CMK (cell line): Measurements from ENCODE around the gene CELF2.
"Not testable (repeated sequence)": the region's sequence is repeated elsewhere in the genome, so short reads cannot be mapped to it uniquely, and the experiment has no call there.

Experiments used
- DNase-seq: peaks from one replicate; pipeline ENCODE4 v3.0.0-alpha.2; 2010; ENCODE audit warnings: low read depth

Gene CELF2

DNA sequence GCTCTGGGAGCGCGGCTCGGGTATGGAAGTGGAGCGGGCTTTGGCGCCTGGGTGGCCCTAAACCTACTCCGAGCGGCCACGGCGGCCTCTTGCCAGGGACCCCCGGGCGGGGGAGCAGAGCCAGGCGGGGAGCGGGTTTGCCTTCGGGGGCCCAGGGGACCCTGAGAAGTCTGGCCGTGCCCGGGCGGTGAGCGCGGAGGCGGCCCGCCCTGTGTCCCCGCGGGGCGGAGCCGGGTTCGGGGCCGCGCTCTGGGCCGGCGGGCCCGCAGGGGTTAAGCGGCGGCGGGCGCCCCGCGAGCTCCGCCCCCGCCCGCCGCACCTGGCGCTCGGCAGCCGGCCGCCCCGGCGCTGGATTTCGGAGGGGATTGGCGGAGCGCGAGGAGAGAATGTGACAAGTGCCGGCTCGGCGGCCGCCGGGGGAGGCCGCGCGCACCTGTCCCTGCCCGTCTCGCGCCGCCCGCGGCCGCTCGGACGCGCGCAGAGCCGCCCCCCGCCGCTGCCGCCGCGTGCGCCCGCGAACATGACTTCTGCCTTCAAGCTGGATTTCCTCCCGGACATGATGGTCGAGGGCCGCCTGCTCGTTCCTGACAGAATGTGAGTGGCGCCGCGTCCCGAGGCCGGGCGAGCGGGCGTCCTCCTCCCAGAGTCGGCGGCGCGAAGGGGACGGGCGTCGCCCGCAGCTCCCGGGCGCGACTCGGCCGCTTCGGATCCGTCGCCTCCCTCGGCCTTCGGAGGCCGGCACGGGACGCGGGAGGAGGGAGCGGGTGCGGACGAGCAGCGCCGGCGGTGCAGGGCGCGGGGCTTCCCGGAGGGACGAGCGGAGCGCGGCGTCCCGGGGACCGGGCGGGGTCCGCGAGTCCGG, at the start of gene CELF2:
Gene CELF2 (plus strand): TSS at position 303 of the 862 bp plus-strand sequence. CDS start 218 bp downstream, at position 521.
- DNase-seq, result no peak

DNA sequence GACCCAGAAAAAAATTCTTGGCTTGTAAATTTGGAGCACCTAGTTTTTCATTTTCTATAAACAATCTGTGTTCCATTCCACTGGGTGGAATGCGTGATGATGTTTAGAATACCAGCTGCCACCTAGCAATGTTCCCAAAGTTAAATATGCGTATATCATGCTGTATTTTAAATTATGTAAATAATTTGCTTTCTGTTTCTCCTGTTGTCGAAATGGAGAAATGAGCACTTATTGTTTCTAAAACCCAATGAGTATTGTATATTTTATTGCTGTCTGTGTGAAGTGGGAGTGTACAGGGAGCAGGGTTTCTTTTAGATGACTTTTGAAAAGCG, 49.4 kb upstream of the CELF2 start:
- no peak for DNase-seq

DNA sequence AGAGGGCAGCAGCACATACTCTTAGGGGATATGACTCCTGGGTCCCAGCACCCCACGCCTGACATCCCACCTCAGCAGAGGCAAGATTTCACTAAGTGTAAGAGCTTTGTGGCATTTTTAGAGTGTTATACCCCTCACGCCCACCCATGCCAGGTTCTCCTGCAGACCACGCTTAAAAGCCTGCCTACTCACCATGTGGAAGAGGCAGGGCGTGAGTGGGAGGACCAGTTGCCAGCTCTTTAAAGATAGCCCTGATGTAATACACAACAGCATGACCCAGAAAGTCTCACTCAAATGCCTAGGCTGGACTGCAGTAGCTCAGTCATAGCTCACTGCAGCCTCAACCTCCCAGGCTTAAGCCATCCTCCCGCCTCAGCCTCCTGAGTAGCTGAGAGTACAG, 44.4 kb upstream of the CELF2 start:
- no peak for DNase-seq

GRCh38 chr10:10975647-10976046, 42.0 kb upstream of the CELF2 start:
- DNase-seq, result no peak

DNA sequence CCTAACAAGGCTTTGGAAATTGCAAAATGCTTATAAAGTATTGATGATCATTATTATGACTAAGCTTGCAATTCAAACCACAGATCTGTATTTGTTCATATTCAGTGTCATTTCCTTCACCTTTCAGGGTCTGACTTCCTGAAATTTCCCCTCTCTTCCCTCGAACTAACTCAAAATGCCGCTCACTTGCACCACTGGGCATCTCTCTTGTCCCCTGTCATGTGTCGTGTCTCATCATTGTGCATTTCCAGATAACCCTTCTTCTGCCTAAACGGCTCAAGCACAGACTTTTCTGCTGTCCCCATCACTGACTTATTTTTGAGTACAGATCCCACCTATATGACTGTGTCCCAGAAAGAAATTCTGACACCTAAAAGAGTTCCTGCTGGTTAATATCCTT, 41.0 kb upstream of the CELF2 start:
- DNase-seq, result no peak

DNA sequence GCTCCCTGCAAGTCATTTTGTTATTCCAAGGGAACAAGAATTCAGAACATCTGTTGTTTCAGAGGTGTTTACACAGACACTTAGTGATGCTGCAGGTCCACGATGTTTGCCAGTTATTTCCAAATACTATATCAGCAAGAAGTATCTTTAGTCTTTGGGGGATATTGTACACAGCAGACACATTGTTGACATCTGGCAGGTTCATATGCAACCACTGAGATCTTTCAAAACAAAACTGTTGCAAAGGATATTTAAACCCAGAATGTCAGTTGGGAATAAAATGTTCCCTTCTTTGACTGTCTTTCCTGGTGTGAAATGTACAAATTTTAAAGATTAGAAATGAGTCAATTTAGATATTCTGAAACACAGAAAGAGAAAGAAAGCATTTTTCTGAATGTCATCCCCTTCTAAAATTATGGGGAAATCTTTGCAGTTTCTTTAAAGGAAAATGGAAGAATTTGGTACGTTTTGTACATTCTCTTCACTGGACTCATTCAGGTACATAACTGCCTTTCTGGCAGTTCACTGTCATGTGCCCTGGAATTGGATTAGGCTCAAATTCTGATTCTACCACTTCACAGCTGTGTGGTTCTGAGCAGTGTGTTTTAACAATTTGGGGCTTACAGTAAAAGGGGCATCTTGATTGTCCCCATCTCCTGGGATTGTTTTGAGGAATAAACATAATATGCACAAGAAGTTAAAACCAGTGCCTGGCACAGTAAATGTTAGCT, 40.3 kb upstream of the CELF2 start:
- no peak for DNase-seq

GRCh38 chr10:10977978-10978377, 39.7 kb upstream of the CELF2 start:
- DNase-seq, result no peak

DNA sequence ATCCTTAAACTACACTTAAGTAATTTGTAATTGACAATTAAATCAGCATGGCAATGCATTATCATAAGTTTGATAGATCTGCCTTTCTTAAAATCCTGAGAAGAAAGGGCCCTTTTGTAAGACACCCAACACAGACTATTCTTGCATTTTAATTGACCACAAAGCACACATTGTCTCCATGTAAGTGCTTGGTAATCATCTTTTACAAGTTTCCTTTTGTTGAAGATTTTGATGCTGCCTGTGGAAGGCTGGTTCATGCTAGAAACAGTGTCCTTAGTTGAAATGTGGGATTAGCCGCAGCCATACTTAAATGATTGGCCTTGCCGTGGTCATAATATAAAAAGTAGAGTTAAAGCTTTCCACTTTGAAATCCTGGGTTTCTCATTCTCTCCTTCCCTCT, 32.3 kb upstream of the CELF2 start:
- DNase-seq, result no peak

- no peak for DNase-seq
These were observed 31.1 kb upstream of the CELF2 start for GRCh38 chr10:10986606-10987005.

DNA sequence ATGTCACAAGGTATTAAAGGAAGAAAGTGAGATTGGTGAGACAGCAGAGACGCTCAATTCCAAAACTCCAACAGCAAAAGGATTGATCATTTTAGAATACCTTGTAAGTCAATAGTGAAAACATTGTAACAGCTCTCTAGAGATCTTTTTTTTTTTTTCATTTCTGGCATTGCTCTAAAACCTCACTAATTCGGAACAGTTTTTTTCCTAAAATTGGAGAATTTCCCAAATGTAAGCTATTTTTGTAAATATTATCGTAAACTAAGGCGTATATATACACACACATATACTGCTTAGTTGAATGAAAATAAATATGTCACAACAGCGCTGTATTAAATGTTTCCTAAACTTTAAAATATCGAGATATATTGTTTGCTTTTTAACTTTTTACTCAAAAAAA, 30.6 kb upstream of the CELF2 start:
- no peak for DNase-seq

GRCh38 chr10:10989669-10990068, 28.0 kb upstream of the CELF2 start:
- no peak for DNase-seq

DNA sequence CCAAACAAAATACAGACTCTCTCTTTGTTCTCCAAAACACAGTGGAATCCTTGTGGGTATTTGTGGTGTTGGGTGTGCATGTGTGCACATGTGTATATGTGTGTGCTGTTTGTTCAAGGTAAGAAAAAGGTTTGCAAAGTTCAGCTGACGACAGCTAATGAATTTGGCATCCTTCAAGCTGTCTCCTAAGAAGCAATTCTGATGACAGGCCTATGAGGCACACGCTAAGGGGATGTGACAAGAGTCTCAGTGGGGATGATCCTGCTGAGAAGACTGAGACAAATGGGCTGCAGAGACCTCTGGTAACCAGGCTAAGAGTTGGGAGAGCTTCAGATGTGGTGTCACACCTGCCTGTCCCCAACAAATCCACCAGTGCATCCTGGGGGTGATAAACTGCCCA, 26.5 kb upstream of the CELF2 start:
- DNase-seq, result no peak

DNA sequence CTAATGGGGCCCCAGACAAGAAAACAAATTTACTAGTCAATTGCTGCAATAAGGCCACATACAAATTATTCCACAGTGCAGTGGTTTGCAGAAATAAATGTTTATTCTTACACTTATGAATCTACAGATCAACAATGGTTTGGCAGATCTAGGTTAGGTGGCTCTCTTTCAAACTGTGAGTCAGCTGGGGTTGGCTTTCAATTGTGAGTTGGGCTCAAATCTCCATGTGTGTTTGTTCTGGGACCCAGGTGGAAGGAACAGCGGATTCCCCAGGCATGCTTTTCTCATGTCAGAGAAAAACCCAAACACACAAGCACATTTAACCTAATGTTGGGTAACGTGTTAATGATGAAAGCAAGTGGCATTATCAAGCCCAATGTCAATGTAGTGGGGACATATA, 25.6 kb upstream of the CELF2 start:
- no peak for DNase-seq

GRCh38 chr10:10992961-10993714, 24.5 kb upstream of the CELF2 start:
- no peak for DNase-seq

GRCh38 chr10:10993785-10994184, 23.9 kb upstream of the CELF2 start:
- no peak for DNase-seq

GRCh38 chr10:10994360-10994759, 23.3 kb upstream of the CELF2 start:
- DNase-seq, result no peak

GRCh38 chr10:10995120-10995519, 22.6 kb upstream of the CELF2 start:
- DNase-seq, result no peak

DNA sequence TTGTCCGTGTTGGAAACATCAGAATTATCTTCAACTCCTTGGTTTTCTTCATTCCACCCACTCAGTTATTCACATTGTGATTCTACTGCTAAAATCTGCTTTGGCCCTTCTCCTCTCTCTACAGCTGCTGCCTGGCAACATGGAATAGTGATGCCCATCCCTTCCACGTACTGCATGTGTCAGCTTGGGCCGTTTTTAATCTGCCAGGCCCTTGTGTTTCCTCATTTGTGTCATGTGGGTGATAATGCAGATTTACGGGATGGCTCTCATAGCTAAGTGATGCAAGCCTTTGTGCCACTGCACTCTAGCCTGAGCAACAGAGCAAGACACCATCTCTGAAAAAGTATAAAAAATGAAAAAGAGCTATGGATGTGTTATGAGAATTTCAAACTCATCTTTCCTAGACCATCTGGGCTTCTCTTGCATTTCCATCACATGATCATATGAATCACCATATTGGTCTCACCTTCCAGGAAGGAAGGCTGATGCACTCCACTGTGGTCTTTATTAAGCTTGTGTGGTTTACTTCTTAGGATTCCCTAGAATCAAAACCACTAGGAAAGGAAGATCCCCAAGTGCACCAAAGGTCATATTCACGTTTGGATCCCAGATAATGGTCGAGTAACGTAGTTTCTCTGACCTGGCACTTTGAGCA, 20.6 kb upstream of the CELF2 start:
- DNase-seq, result no peak

- not testable (repeated sequence) for DNase-seq
These were observed 18.2 kb upstream of the CELF2 start for GRCh38 chr10:10999501-10999900.

DNA sequence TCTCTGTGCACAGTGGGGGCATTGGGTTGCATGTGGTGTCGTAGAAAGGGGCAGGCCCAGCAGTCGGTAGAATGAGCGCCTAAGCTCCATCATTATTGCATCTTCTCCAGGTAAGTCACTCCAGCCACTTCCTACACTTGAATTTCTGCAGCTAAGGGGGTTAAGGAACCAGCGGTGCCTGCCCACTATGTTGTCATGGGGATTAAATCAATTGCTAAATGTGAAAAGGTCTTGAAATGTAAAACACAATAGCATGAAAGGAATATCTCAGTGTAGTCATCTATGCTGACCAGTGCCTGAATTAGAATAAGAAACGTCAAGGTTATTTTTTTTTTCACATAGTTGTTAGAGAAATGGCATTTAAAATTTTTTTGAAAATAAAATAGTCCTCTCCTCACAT, 15.2 kb upstream of the CELF2 start:
- DNase-seq, result no peak

DNA sequence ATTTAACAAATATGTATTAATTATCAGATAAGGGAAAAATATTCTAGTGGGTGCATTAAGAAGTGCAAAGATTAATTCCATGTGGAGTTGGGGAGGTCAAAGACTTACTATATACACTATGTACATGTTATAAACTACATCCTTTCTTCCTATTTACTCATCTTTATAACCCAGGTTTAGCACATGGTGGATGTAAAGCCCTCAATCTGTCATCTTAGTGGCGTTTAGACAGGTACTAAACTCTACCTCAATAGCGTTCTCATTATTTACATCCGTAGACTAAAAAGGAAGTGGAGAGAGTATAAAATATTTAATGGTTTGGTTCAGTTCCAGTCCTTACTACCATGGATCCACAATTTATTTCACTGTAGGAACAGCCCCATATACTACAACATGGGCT, 14.8 kb upstream of the CELF2 start:
- DNase-seq, result no peak

GRCh38 chr10:11003679-11004078, 14.0 kb upstream of the CELF2 start:
- no peak for DNase-seq
